SU-DHL-6 (cell line): Measurements from ENCODE around the gene ANAPC4.

Experiments
- CTCF ChIP-seq: fragments of 200-600 bp; sonication (generic); IDR thresholded peaks from one replicate; pipeline ENCODE4 v1.5.1; 2017; ENCODE audit warnings: antibody characterized with exemption, mild to moderate bottlenecking, low read length, moderate library complexity; ENCODE audit not compliant: insufficient read depth, poor library complexity, severe bottlenecking
- EZH2phosphoT487 ChIP-seq: fragments of 200-600 bp; sonication (generic), shearing (Covaris generic); conservative IDR thresholded peaks from 2 replicates; pipeline ENCODE4 v1.6.1; 2018; ENCODE audit warnings: mild to moderate bottlenecking, antibody characterized with exemption, low read length, moderate library complexity, mixed read lengths

GRCh38 chr4:25377572-25378436 is 741 bp downstream of the ANAPC4 start:
- TF ChIP-seq CTCF (no peak), EZH2phosphoT487 (no peak)
